Skeletal muscle cell (primary cell): Measurements from ENCODE around the gene CABLES1.

ENCODE experiments used
- DNase-seq: peaks from one replicate; pipeline ENCODE4 v3.0.0-alpha.2; 2010; ENCODE audit warnings: low read depth
- H3K4me3 ChIP-seq: 2 replicates; pipeline ENCODE4 v1.5.1; 2011; ENCODE audit warnings: low read depth, mild to moderate bottlenecking, control low read depth, low read length, moderate library complexity

CABLES1 gene

GRCh38 chr18:23183411-23184150, 48.3 kb downstream of the CABLES1 start:
- DNase-seq = peak; percentile 40
- H3K4me3 ChIP-seq = no peak overlapping the region

DNA sequence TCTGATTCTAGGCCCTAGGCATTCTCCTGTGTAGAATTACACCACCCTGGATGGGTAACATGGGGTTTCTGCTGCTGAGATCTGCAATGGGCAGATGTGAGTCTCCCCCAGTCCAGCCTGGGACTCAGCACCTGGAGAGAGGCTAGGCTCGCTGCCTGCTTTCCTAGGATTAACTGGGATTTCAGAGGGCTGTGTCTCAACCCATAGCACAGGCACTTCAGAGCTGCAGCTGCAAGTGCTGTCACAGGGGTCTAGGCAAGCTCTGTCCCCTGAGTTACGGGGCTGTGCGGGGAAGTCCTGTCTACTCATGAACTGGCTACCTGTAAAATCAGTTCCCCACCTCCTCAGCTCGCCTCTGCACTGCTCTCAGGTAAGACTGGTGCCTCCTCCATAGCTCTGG, 51.5 kb downstream of the CABLES1 start:
- no peak for DNase-seq

DNA sequence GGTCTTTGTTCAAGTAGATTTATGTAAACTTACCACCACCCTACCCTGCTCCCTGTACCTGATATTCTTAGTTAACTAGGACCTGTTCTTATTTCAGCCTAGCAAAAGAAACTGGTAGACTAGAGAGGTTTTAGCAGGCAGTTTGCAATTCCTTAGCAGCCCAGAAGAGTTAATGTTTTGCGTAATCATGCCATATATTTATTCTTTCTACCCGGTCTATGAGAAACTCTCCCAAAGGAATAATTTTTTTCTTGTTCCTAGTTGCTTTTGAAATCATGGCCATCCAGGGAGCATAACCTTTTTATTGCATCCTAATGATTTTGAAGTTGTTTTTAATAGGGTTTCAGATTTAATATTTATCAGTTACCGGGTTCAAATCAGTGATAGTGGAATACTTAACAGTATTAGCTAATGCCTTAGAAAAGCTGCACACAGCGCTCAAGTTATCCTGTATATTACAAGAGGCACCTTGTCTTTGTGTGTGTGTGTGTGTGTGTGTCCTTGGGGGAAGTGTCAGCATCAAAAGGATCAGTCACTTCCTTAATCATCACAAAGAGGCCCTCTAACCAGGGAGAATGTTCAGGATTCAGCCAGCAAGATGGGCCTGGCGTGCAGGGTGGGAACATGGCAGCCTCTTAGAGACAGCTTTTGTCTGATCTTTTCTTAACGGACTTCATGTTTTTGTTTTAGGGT, 52.9 kb downstream of the CABLES1 start:
- H3K4me3 ChIP-seq = no peak overlapping the region
- DNase-seq = no peak

More for the DNA sequence above, 51.5 kb downstream of the CABLES1 start:
- H3K4me3 ChIP-seq = no peak overlapping the region

GRCh38 chr18:23189099-23189498, 53.8 kb downstream of the CABLES1 start:
- DNase-seq = no peak

DNA sequence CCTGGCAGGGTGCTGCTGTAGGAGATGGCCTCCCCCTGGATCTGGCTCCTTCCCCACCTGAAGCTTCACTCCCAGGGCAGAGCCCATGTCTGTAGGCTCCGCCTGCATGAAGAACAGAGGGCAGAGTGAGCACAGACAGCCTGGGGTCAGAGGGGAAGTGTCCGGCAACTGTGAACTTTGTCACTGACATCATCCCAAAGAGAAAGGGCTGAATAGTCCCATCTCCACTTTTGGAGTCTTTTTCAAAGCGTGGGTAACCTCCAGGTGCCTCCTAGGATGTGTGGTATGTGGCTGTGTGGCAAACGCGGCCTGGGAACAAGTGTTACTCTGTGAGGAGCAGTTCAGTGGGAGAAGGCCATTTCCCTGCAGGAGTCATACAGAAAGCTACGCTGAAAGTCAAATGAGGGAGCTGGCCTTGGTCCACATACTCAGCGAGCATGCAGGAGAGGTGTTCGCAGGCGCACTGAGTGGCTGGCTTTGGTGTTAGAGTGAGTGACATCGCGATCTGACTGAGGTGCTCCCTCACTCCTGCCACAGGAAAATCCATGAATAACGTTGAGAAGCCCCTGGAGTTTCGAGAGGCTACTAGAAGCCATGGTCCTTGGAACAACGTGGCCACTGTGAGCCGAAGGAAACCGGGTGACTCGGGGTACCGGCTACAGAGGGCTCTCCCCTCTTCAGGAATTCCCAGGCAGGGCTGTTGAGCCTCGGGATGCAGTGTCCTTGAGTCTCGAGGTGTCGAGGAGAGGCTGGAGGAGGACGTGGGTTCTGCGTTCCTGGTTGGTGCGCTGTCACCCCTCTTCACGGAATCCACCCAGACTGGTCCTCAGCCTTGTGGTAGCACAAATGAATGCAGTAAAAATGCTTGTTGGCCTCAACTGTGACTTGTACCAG, 54.7 kb downstream of the CABLES1 start:
- no peak overlapping the region for H3K4me3 ChIP-seq
- DNase-seq = no peak

More at GRCh38 chr18:23189099-23189498, 53.8 kb downstream of the CABLES1 start:
- H3K4me3 ChIP-seq = no peak overlapping the region

- H3K4me3 ChIP-seq = no peak overlapping the region
- no peak for DNase-seq
Measured at GRCh38 chr18:23191232-23191631, 55.9 kb downstream of the CABLES1 start.

GRCh38 chr18:23193742-23194141, 58.5 kb downstream of the CABLES1 start:
- no peak overlapping the region for H3K4me3 ChIP-seq
- DNase-seq = no peak

GRCh38 chr18:23194155-23194996, 59.1 kb downstream of the CABLES1 start:
- DNase-seq = no peak
- no peak overlapping the region for H3K4me3 ChIP-seq

GRCh38 chr18:23194997-23195957, 60.0 kb downstream of the CABLES1 start:
- no peak for DNase-seq
- H3K4me3 ChIP-seq = no peak overlapping the region

DNA sequence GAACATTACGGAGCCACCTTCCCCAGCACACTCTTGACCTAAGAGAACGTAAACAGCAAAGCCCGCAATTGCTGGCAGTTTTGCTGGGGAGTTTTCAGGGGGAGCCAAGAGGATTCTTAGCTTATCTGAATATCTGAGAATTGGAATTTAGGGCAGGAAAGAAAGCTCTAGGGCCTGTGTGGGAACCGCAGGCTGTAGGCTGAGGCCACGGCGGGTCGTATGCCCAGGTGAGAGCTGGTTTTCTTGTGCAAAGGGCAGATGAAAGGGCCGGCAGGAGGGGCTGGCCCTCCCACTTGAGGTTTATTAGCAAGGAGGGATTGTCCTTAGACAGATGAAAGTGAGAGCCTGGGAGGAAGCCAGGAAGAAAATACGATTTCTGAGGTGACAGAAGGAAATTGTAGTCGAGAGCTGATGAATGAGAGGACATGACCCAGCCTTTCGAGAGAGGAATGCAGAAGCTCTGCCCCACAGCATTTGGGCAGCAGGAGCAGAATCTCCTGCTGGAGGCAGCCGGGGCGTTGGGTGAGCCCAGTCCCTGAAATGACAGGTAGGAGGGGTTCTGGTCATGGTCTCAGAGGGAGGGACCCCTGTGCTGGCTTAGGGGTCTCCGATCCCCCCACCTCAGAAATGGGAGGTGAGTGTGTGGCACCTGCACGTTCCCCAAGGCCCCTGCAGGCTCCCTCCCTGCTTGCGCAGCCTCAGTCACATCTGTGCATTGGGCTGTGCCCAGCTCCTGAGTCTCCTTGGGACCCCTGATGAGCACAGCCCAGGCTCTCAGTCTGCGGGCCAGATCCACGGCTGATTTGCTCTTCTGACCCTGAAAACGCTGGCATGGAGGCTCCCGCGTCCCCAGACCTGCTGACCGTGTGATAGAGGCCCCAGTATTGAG, 61.1 kb downstream of the CABLES1 start:
- no peak for DNase-seq
- no peak overlapping the region for H3K4me3 ChIP-seq

GRCh38 chr18:23198217-23198845, 63.0 kb downstream of the CABLES1 start:
- DNase-seq = no peak
- H3K4me3 ChIP-seq = no peak overlapping the region

DNA sequence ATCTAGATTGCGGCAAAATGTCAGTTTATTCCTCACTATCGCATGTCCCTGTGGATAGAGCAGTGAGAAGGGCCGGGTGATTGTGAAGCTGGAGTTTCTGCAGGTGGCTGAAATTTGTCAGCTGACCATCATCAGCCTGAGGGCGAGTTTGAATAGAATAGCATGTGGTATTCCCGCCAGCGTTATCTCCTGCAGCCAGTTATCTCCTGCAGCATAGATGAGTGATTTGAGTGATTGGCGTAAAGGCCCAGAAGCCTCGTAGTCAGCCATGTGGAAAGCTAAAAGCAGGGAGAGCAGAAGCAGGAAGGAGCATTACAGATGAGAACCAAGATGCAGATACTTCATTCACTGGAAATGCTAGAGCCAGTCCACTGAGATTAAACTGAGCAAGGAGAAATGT, 65.5 kb downstream of the CABLES1 start:
- H3K4me3 ChIP-seq = no peak overlapping the region
- DNase-seq = no peak

GRCh38 chr18:23201741-23202140, 66.5 kb downstream of the CABLES1 start:
- no peak overlapping the region for H3K4me3 ChIP-seq
- no peak for DNase-seq

DNA sequence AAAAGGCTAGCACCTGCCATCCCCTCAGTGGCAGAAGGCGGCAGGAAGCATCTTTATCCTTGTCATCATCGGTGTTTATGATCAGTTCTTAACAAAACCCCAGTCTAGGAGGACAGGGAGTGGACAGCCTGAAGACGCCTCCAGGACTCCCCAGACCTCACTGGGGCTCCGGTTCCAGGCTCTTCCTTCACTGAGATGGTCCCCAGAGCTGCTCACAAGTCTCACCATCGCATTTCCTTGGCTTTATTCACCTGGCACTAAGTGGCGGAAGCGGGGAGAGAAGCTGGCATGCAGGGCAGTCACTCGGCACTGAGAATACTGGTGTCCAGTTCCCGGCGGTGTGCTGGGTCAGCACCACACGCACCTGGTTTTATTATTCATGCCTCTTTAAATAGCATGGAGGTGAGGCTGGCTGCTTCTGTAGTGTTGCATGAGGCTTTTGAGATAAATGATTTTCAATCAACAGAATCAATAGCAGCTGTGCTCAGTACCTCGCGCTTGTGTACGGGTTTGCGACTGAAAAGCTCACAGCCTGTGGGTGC, 68.7 kb downstream of the CABLES1 start:
- H3K4me3 ChIP-seq = no peak overlapping the region
- no peak for DNase-seq

- DNase-seq = no peak
- H3K4me3 ChIP-seq = no peak overlapping the region
Measured at GRCh38 chr18:23204589-23205235, 69.4 kb downstream of the CABLES1 start.

DNA sequence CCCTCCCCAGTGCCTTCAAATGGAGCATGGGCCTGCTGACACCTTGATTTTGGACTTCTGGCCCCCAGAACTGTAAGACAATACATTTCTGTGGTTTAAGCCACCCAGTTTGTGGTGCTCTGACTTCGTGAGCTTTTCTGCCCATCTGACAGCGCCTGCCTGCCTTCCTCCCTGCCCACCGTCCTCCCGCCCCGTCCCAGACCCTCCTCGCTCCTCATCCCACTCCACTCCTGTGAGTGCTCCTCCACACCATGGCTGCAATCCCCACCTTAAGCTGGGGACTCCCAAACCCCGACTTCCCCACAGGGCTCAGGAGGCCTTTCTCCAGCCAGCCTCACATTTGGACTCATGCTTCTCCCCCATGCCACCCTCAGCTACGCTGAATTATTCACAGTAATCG, 70.7 kb downstream of the CABLES1 start:
- no peak overlapping the region for H3K4me3 ChIP-seq
- DNase-seq = no peak
